ENCODE measurements around the gene CUX1. TPM values are rescaled to one million over a fixed set of nuclear protein-coding genes. Genes with fewer than 3 reads are reported as not detected.

CUX1 gene
- total RNA-seq, 1 experiment from 2014 or later, result 64.3 TPM

GRCh38 chr7:101846800-101847538, 29.5 kb downstream of the CUX1 start:
- no peak overlapping the region for H3K27ac Mint-ChIP-seq
- ChIA-PET CTCF (interaction anchor here (0.7 to 1.3 kb wide), 2 partner anchors 23 to 471 kb away, joined by 5 read pairs; no protein-coding TSS in a partner anchor), POLR2A (no interaction called here)

More at GRCh38 chr7:101846800-101847538, 29.5 kb downstream of the CUX1 start:
- no peak for ATAC-seq
- Mint-ChIP-seq H3K9me3 (peaks cover 16% of the 10 kb centered on the region), H3K4me3 (no peak overlapping the region), H3K4me1 (peaks cover 36% of the 10 kb centered on the region), H3K27me3 (ENCODE audit: low read depth) (no peaks in the 10 kb centered on the region), H3K36me3 (peaks cover 28% of the 10 kb centered on the region)
- TF ChIP-seq CTCF (IDR thresholded peaks at IDR 0.05) (no peak), ZNF423 (CRISPR knock-in tag; IDR thresholded peaks at IDR 0.05) (no peak), EMX1 (CRISPR knock-in tag; IDR thresholded peaks at IDR 0.05) (no peak), MXD4 (CRISPR knock-in tag; IDR thresholded peaks at IDR 0.05; ENCODE audit: borderline replicate concordance) (no peak), CREM (CRISPR knock-in tag; IDR thresholded peaks at IDR 0.05) (no peak), IRF2 (CRISPR knock-in tag; IDR thresholded peaks at IDR 0.05; ENCODE audit: borderline replicate concordance, low read depth) (no peak), ZSCAN18 (CRISPR knock-in tag; IDR thresholded peaks at IDR 0.05) (no peak), NR3C1 (CRISPR knock-in tag; conservative IDR thresholded peaks at IDR 0.05; ENCODE audit: low read depth) (no peak), GTF2I (CRISPR knock-in tag; conservative IDR thresholded peaks at IDR 0.05) (no peak), NR1H2 (CRISPR knock-in tag; IDR thresholded peaks at IDR 0.05) (no peak), JUN (CRISPR knock-in tag; IDR thresholded peaks at IDR 0.05) (no peak), PRDM15 (CRISPR knock-in tag; IDR thresholded peaks at IDR 0.05) (no peak), ETV6 (CRISPR knock-in tag; IDR thresholded peaks at IDR 0.05) (no peak), FOXJ3 (CRISPR knock-in tag; IDR thresholded peaks at IDR 0.05; ENCODE audit: borderline replicate concordance) (no peak), ARID4B (CRISPR knock-in tag; IDR thresholded peaks at IDR 0.05; ENCODE audit: borderline replicate concordance) (no peak), SMAD3 (CRISPR knock-in tag; IDR thresholded peaks at IDR 0.05; ENCODE audit: borderline replicate concordance) (no peak), ZNF671 (CRISPR knock-in tag; IDR thresholded peaks at IDR 0.05) (no peak)
- TF ChIP-seq, protein P1, sequence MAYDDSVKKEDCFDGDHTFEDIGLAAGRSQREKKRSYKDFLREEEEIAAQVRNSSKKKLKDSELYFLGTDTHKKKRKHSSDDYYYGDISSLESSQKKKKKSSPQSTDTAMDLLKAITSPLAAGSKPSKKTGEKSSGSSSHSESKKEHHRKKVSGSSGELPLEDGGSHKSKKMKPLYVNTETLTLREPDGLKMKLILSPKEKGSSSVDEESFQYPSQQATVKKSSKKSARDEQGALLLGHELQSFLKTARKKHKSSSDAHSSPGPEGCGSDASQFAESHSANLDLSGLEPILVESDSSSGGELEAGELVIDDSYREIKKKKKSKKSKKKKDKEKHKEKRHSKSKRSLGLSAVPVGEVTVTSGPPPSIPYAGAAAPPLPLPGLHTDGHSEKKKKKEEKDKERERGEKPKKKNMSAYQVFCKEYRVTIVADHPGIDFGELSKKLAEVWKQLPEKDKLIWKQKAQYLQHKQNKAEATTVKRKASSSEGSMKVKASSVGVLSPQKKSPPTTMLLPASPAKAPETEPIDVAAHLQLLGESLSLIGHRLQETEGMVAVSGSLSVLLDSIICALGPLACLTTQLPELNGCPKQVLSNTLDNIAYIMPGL (CRISPR knock-in tag; IDR thresholded peaks at IDR 0.05), result no peak
- TF ChIP-seq, protein P2, sequence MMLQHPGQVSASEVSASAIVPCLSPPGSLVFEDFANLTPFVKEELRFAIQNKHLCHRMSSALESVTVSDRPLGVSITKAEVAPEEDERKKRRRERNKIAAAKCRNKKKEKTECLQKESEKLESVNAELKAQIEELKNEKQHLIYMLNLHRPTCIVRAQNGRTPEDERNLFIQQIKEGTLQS (CRISPR knock-in tag; conservative IDR thresholded peaks at IDR 0.05), result no peak
- TF ChIP-seq, protein P3, sequence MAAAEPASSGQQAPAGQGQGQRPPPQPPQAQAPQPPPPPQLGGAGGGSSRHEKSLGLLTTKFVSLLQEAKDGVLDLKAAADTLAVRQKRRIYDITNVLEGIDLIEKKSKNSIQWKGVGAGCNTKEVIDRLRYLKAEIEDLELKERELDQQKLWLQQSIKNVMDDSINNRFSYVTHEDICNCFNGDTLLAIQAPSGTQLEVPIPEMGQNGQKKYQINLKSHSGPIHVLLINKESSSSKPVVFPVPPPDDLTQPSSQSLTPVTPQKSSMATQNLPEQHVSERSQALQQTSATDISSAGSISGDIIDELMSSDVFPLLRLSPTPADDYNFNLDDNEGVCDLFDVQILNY (CRISPR knock-in tag; IDR thresholded peaks at IDR 0.05), result no peak
- no peak for DNase-seq (ENCODE audit: low spot score)
